SU-DHL-6 (cell line): ENCODE results near the gene MGMT.

Source experiments
- H2AFZ ChIP-seq: fragments of 200-600 bp; sonication (generic); 2 replicates; pipeline ENCODE4 v1.6.1; 2014; ENCODE audit warnings: low read depth, mild to moderate bottlenecking, moderate library complexity, mixed read lengths, antibody characterized with exemption, low read length; ENCODE audit not compliant: severe bottlenecking
- H3F3A ChIP-seq: fragments of 200-600 bp; shearing (Covaris generic); 2 replicates; pipeline ENCODE4 v1.6.0; 2016; ENCODE audit warnings: antibody characterized with exemption, mild to moderate bottlenecking; ENCODE audit not compliant: insufficient read depth
- H3K27ac ChIP-seq: fragments of 200-600 bp; sonication (generic); 2 replicates; pipeline ENCODE4 v1.5.1; 2016; ENCODE audit warnings: low read depth, mild to moderate bottlenecking, low read length, moderate library complexity, mixed read lengths
- H3K27me3 ChIP-seq: fragments of 200-600 bp; sonication (generic), shearing (Covaris generic); 2 replicates; pipeline ENCODE4 v1.6.0; 2014; ENCODE audit warnings: mild to moderate bottlenecking, low read length
- H3K36me3 ChIP-seq: fragments of 200-600 bp; sonication (generic); 2 replicates; pipeline ENCODE4 v1.6.1; 2014; ENCODE audit warnings: mild to moderate bottlenecking, low read length, mixed read lengths
- H3K4me2 ChIP-seq: fragments of 300-600, 200-600 bp; shearing (Covaris generic), sonication (generic); 2 replicates; pipeline ENCODE4 v1.6.0; 2014; ENCODE audit warnings: low read length, low read depth, mild to moderate bottlenecking; ENCODE audit not compliant: poor library complexity, severe bottlenecking
- H3K4me3 ChIP-seq: fragments of 200-600 bp; sonication (generic); 2 replicates; pipeline ENCODE4 v1.5.1; 2014; ENCODE audit warnings: antibody characterized with exemption, low read length, mild to moderate bottlenecking, mixed read lengths; ENCODE audit not compliant: insufficient read depth, poor library complexity, severe bottlenecking
- H3K79me2 ChIP-seq: fragments of 200-600 bp; sonication (generic); 2 replicates; pipeline ENCODE4 v1.6.1; 2014; ENCODE audit warnings: mild to moderate bottlenecking, low read length, moderate library complexity; ENCODE audit not compliant: insufficient read depth
- H3K9ac ChIP-seq: fragments of 200-600 bp; sonication (generic); 2 replicates; pipeline ENCODE4 v1.7.0; 2014; ENCODE audit warnings: mild to moderate bottlenecking, low read length
- H3K9me2 ChIP-seq: fragments of 200-600 bp; sonication (generic); replicated peaks from 2 replicates; pipeline ENCODE4 v1.6.1; 2014; ENCODE audit warnings: low read length; ENCODE audit not compliant: insufficient read depth
- H3K9me3 ChIP-seq: fragments of 200-600 bp; sonication (generic); 2 replicates; pipeline ENCODE4 v1.6.1; 2014; ENCODE audit warnings: low read length, mixed read lengths; ENCODE audit not compliant: insufficient read depth
- H4K20me1 ChIP-seq: fragments of 200-600 bp; sonication (generic); 2 replicates; pipeline ENCODE4 v1.6.1; 2014; ENCODE audit warnings: low read depth, mild to moderate bottlenecking, antibody characterized with exemption, low read length, moderate library complexity, mixed read lengths
- CTCF ChIP-seq: fragments of 200-600 bp; sonication (generic); IDR thresholded peaks from one replicate; pipeline ENCODE4 v1.5.1; 2017; ENCODE audit warnings: antibody characterized with exemption, mild to moderate bottlenecking, low read length, moderate library complexity; ENCODE audit not compliant: insufficient read depth, poor library complexity, severe bottlenecking
- EZH2phosphoT487 ChIP-seq: fragments of 200-600 bp; sonication (generic), shearing (Covaris generic); conservative IDR thresholded peaks from 2 replicates; pipeline ENCODE4 v1.6.1; 2018; ENCODE audit warnings: mild to moderate bottlenecking, antibody characterized with exemption, low read length, moderate library complexity, mixed read lengths

MGMT gene

GRCh38 chr10:129744134-129745111, 277.4 kb downstream of the MGMT start:
- TF ChIP-seq EZH2phosphoT487: no peak
- no peak for TF ChIP-seq CTCF
- no peaks in the 10 kb centered on the region for H3K9me3 ChIP-seq
- H3K4me3 ChIP-seq: no peak overlapping the region
- no peaks in the 10 kb centered on the region for H4K20me1 ChIP-seq
- H3K36me3 ChIP-seq: no peaks in the 10 kb centered on the region
- H3K9me2 ChIP-seq: no peaks in the 10 kb centered on the region
- H2AFZ ChIP-seq: no peak overlapping the region
- no peak overlapping the region for H3K4me2 ChIP-seq
- no peak overlapping the region for H3K9ac ChIP-seq
- H3K27ac ChIP-seq: no peak overlapping the region
- H3K27me3 ChIP-seq: no peaks in the 10 kb centered on the region
- no peaks in the 10 kb centered on the region for H3K79me2 ChIP-seq
- no peaks in the 10 kb centered on the region for H3F3A ChIP-seq

- no peaks in the 10 kb centered on the region for H3K27me3 ChIP-seq
- no peak overlapping the region for H3K4me3 ChIP-seq
- H3K9ac ChIP-seq: no peak overlapping the region
- no peaks in the 10 kb centered on the region for H3K36me3 ChIP-seq
- no peak overlapping the region for H2AFZ ChIP-seq
- no peak overlapping the region for H3K27ac ChIP-seq
- no peaks in the 10 kb centered on the region for H4K20me1 ChIP-seq
- no peak overlapping the region for H3K4me2 ChIP-seq
- no peaks in the 10 kb centered on the region for H3K9me3 ChIP-seq
- no peaks in the 10 kb centered on the region for H3K79me2 ChIP-seq
- no peak for TF ChIP-seq CTCF
- no peak for TF ChIP-seq EZH2phosphoT487
- H3K9me2 ChIP-seq: no peaks in the 10 kb centered on the region
- H3F3A ChIP-seq: no peaks in the 10 kb centered on the region
Measured at GRCh38 chr10:129745186-129745750, 278.2 kb downstream of the MGMT start.

- Histone ChIP-seq H3K4me2 (no peak overlapping the region), H3K9me2 (no peaks in the 10 kb centered on the region), H3F3A (no peaks in the 10 kb centered on the region), H3K9me3 (no peaks in the 10 kb centered on the region), H2AFZ (no peak overlapping the region), H3K27me3 (no peaks in the 10 kb centered on the region), H3K79me2 (no peaks in the 10 kb centered on the region), H3K4me3 (no peak overlapping the region), H4K20me1 (no peaks in the 10 kb centered on the region; the same call in 1 of the 2 replicates), H3K36me3 (no peaks in the 10 kb centered on the region), H3K9ac (no peak overlapping the region), H3K27ac (no peak overlapping the region)
- TF ChIP-seq CTCF: no peak
Measured at GRCh38 chr10:129754211-129755050, 287.4 kb downstream of the MGMT start.
